Measurements from ENCODE around the gene ATP2B1. TPM values are rescaled to one million over a fixed set of nuclear protein-coding genes. Genes with fewer than 3 reads are reported as not detected.
A peak's percentile ranks its signal among the peaks of the same experiment; 100 is the strongest.

ATP2B1 gene
- total and polyA plus RNA-seq, 7 experiments from 2014 or later = 11.0 to 101 (median 43.3) TPM

GRCh38 chr12:89709157-89709994, 738 bp upstream of the ATP2B1 start:
- CTCF ChIA-PET = interaction anchor here (0.8 to 1.7 kb wide), 3 partner anchors 53 to 241 kb away, joined by 3 to 4 read pairs (median 4); no protein-coding TSS in a partner anchor
- intact Hi-C loops (cut with micrococcal nuclease) = loop anchor here (1.0 to 5.0 kb wide), 22 partner anchors 47 to 1674 kb away; partner anchors contain the start of genes CEP290 (in 2 of the 2), DUSP6 (in 2 of the 2), TMTC3 (in 2 of the 2) and POC1B (in 1 of the 2)
- Mint-ChIP-seq H3K4me1 (peaks cover 17 to 42% (median 37%) of the 10 kb centered on the region in 7 donors), H3K27me3 (peaks cover 0 to 54% (median 0%) of the 10 kb centered on the region in 5 donors), H3K27ac (peak overlapping the region; percentile 85 to 100 (median 95)), H3K9me3 (peaks cover 0 to 14% (median 0%) of the 10 kb centered on the region in 11 donors), H3K4me3 (peak overlapping the region; percentile 89 to 99 (median 93)), H3K36me3 (no peaks in the 10 kb centered on the region)
- Histone ChIP-seq H3K9me3 (ENCODE audit: control insufficient read depth in 2 of 3, low read length in 3 of 3) (peaks cover 0 to 4% (median 0%) of the 10 kb centered on the region in 3 experiments), H3K27me3 (ENCODE audit: control insufficient read depth in 2 of 2, insufficient read depth in 2 of 2, low read length in 2 of 2) (no peaks in the 10 kb centered on the region), H3K36me3 (ENCODE audit: control insufficient read depth in 2 of 3, insufficient read depth in 3 of 3, low read length in 3 of 3) (peaks cover 0 to 4% (median 0%) of the 10 kb centered on the region in 3 experiments), H3K4me3 (ENCODE audit: low read length) (peak overlapping the region; percentile 90), H3K4me1 (ENCODE audit: control insufficient read depth in 2 of 2, insufficient read depth in 2 of 2, low read length in 2 of 2) (peaks cover 11 to 21% of the 10 kb centered on the region in 2 donors), H3K27ac (ENCODE audit: low read depth, low read length) (peak overlapping the region; percentile 92)
- ATAC-seq (peak; percentile 85), DNase-seq (peak; percentile 94 to 99 (median 97))
- POLR2A ChIA-PET = interaction anchor here (0.6 to 2.5 kb wide), 27 partner anchors 9 to 1568 kb away, joined by 3 to 26 read pairs (median 4); partner anchors contain the start of genes CEP290 and GALNT4

DNA sequence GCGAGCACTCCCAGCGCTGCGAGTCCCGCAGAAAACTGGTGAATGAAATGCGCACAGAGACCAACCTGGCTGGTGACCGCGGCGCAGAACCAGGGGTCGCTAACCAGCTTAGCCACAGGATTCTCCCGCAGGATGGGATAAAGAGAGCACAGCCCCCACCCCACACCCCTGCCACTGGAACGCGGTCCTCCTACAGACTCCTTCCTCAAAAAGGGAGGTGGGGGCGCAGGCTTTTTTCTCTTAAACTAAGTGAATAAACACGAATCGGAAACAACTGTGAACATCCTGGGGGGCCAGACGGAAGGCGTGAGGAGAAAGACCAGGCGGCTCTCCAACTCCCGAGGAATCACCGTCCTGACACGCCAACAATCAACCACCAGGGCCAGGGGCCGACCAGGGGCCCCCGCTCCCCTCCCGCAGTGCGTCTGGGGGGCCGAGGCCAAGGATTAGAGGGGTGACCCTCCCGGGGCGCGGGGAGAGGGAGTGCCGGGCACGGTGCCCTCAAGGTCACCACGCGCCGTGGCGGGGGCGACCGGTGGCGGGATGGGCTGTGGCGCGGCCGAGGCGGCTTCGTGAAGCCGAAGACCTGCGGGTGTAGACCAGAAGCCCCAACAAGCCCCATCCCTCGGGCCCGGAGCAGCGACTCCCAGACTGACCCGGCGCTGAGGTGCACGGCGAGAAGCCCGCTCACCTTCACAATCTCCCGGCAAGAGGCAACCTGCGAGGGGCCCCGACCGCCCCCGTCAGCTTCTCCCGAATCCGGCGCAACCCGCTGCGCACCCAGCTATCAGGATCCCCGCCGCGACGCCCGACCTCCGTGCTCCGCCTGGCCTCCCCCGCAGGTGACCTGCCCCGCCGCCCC, 704 bp downstream of the ATP2B1 start:
- Histone ChIP-seq H3K4me1 (ENCODE audit: control insufficient read depth in 2 of 2, insufficient read depth in 2 of 2, low read length in 2 of 2) (peaks cover 11 to 32% of the 10 kb centered on the region in 2 donors), H3K4me3 (ENCODE audit: low read length) (peak overlapping the region; percentile 90), H3K27ac (ENCODE audit: low read depth, low read length) (peak overlapping the region; percentile 92), H3K27me3 (ENCODE audit: control insufficient read depth in 2 of 2, insufficient read depth in 2 of 2, low read length in 2 of 2) (no peaks in the 10 kb centered on the region), H3K9me3 (ENCODE audit: control insufficient read depth in 2 of 3, low read length in 3 of 3) (no peaks in the 10 kb centered on the region), H3K36me3 (ENCODE audit: control insufficient read depth in 2 of 3, insufficient read depth in 3 of 3, low read length in 3 of 3) (peaks cover 0 to 4% (median 0%) of the 10 kb centered on the region in 3 experiments)
- Mint-ChIP-seq H3K27me3 (peaks cover 0 to 47% (median 0%) of the 10 kb centered on the region in 5 donors), H3K36me3 (no peaks in the 10 kb centered on the region), H3K4me1 (peaks cover 27 to 56% (median 49%) of the 10 kb centered on the region in 7 donors), H3K27ac (peak overlapping the region; percentile 81 to 96 (median 94)), H3K9me3 (peaks cover 0 to 5% (median 0%) of the 10 kb centered on the region in 11 donors), H3K4me3 (peak overlapping the region; percentile 91 to 98 (median 96))
- DNase-seq (peak in 8 of 9 donors; percentile 13 to 53 (median 32)), ATAC-seq (no peak)
- CTCF ChIA-PET = interaction anchor here (0.7 kb wide), 1 partner anchor 62 kb away, joined by 3 read pairs; no protein-coding TSS in a partner anchor
- POLR2A ChIA-PET = interaction anchor here (1.1 to 2.5 kb wide), 9 partner anchors 9 to 1566 kb away, joined by 4 to 26 read pairs (median 7); partner anchors contain the start of genes CEP290 and GALNT4
- intact Hi-C loops (cut with micrococcal nuclease) = loop anchor here (2.0 to 5.0 kb wide), 12 partner anchors 45 to 691 kb away; no protein-coding TSS in a partner anchor

DNA sequence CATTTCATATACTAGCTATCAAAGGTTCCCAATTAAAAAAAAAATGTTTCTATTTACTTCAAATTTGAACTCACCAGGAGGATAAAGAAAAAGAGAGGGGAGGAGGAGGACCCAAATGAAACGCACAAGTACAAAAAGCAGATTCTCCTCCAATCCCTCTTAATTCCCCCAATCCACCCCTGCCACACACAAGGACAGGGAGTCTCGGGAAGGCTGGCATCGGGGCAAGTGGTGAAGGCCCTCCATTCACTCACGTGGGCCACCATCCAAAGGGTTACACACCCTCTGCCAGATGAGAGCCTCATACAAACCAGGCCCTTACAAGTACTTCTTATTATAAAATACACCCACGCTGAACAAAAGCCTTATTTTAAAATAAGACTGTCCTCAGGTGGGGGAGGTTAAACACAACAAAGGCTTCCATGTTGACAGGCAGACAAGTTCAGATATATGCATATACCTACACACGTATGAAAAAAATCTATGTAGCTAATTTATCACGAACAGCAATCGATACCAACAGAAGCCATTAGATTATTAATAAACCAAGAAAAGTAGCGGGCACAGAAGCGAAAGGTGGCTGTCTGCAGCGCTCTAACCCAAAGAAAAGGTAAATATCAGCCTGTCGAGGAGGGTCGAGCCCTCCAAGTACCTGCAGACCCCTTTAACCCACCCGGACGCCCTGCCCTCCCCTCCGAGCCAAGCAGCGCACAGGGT, 1.5 kb downstream of the ATP2B1 start:
- Histone ChIP-seq H3K4me1 (ENCODE audit: control insufficient read depth in 2 of 2, insufficient read depth in 2 of 2, low read length in 2 of 2) (peaks cover 16 to 32% of the 10 kb centered on the region in 2 donors), H3K9me3 (ENCODE audit: control insufficient read depth in 2 of 3, low read length in 3 of 3) (no peaks in the 10 kb centered on the region), H3K36me3 (ENCODE audit: control insufficient read depth in 2 of 3, insufficient read depth in 3 of 3, low read length in 3 of 3) (peaks cover 0 to 4% (median 0%) of the 10 kb centered on the region in 3 experiments), H3K4me3 (ENCODE audit: low read length) (peak overlapping the region; percentile 90), H3K27ac (ENCODE audit: low read depth, low read length) (peak overlapping the region; percentile 92), H3K27me3 (ENCODE audit: control insufficient read depth in 2 of 2, insufficient read depth in 2 of 2, low read length in 2 of 2) (no peaks in the 10 kb centered on the region)
- H3K4me1 Mint-ChIP-seq = peaks cover 28 to 62% (median 55%) of the 10 kb centered on the region in 7 donors
- no peak for ATAC-seq
- peaks cover 0 to 5% (median 0%) of the 10 kb centered on the region in 11 donors for H3K9me3 Mint-ChIP-seq
- H3K36me3 Mint-ChIP-seq = no peaks in the 10 kb centered on the region
- peak in 4 of 9 donors; percentile 3 to 29 (median 22) for DNase-seq
- peak overlapping the region; percentile 81 to 96 (median 94) for H3K27ac Mint-ChIP-seq
- POLR2A ChIA-PET = interaction anchor here (1.4 kb wide), 1 partner anchor 156 kb away, joined by 3 read pairs; no protein-coding TSS in a partner anchor
- H3K27me3 Mint-ChIP-seq = peaks cover 0 to 42% (median 0%) of the 10 kb centered on the region in 5 donors
- peak overlapping the region; percentile 91 to 98 (median 96) for H3K4me3 Mint-ChIP-seq
- CTCF ChIA-PET = interaction anchor here (0.5 to 0.7 kb wide), 2 partner anchors 61 to 396 kb away, joined by 3 read pairs; no protein-coding TSS in a partner anchor
- intact Hi-C loops (cut with micrococcal nuclease) = loop anchor here (2.0 to 5.0 kb wide), 10 partner anchors 44 to 690 kb away; no protein-coding TSS in a partner anchor

GRCh38 chr12:89706551-89706950, 2.1 kb downstream of the ATP2B1 start:
- H3K27ac Mint-ChIP-seq = peak overlapping the region in 8 of 9 donors; percentile 40 to 95 (median 88)
- Histone ChIP-seq H3K9me3 (ENCODE audit: control insufficient read depth in 2 of 3, low read length in 3 of 3) (no peaks in the 10 kb centered on the region), H3K4me3 (ENCODE audit: low read length) (peak overlapping the region; percentile 90), H3K36me3 (ENCODE audit: control insufficient read depth in 2 of 3, insufficient read depth in 3 of 3, low read length in 3 of 3) (peaks cover 0 to 4% (median 0%) of the 10 kb centered on the region in 3 experiments), H3K27me3 (ENCODE audit: control insufficient read depth in 2 of 2, insufficient read depth in 2 of 2, low read length in 2 of 2) (no peaks in the 10 kb centered on the region), H3K27ac (ENCODE audit: low read depth, low read length) (no peak overlapping the region), H3K4me1 (ENCODE audit: control insufficient read depth in 2 of 2, insufficient read depth in 2 of 2, low read length in 2 of 2) (peaks cover 16 to 35% of the 10 kb centered on the region in 2 donors)
- H3K4me3 Mint-ChIP-seq = peak overlapping the region; percentile 91 to 98 (median 96)
- CTCF ChIA-PET = interaction anchor here (0.7 kb wide), 1 partner anchor 9 kb away, joined by 3 read pairs; no protein-coding TSS in a partner anchor
- DNase-seq (no peak), ATAC-seq (no peak)
- POLR2A ChIA-PET = interaction anchor here (1.4 kb wide), 1 partner anchor 157 kb away, joined by 3 read pairs; no protein-coding TSS in a partner anchor
- peaks cover 0 to 37% (median 0%) of the 10 kb centered on the region in 5 donors for H3K27me3 Mint-ChIP-seq
- H3K9me3 Mint-ChIP-seq = peaks cover 0 to 5% (median 0%) of the 10 kb centered on the region in 11 donors
- H3K4me1 Mint-ChIP-seq = peaks cover 28 to 68% (median 58%) of the 10 kb centered on the region in 7 donors
- intact Hi-C loops (cut with micrococcal nuclease) = loop anchor here (2.0 to 5.0 kb wide), 10 partner anchors 44 to 689 kb away; no protein-coding TSS in a partner anchor
- no peaks in the 10 kb centered on the region for H3K36me3 Mint-ChIP-seq

DNA sequence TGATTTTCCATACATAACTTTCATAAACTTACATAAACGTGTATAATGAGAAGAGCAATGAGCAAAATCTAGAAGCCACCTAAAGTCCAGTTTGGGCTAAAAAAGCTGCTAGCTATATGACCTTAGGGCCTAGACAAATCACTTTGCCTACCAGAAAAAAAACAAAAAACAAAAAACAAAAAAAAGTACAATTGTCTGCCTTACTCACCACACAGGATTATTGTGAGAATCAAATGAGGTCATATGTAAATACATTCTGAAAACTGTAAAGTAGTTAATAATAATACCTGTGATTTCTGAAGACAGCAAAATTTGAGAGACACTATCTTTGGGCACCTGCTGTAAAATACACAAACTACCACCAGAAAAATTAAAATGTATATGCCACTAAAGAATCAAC, 4.2 kb downstream of the ATP2B1 start:
- ATAC-seq (no peak), DNase-seq (no peak)
- Histone ChIP-seq H3K36me3 (ENCODE audit: control insufficient read depth in 2 of 3, insufficient read depth in 3 of 3, low read length in 3 of 3) (no peaks in the 10 kb centered on the region), H3K27ac (ENCODE audit: low read depth, low read length) (no peak overlapping the region), H3K4me1 (ENCODE audit: control insufficient read depth in 2 of 2, insufficient read depth in 2 of 2, low read length in 2 of 2) (peaks cover 16 to 44% of the 10 kb centered on the region in 2 donors), H3K27me3 (ENCODE audit: control insufficient read depth in 2 of 2, insufficient read depth in 2 of 2, low read length in 2 of 2) (no peaks in the 10 kb centered on the region), H3K9me3 (ENCODE audit: control insufficient read depth in 2 of 3, low read length in 3 of 3) (no peaks in the 10 kb centered on the region), H3K4me3 (ENCODE audit: low read length) (no peak overlapping the region)
- ChIA-PET POLR2A (no interaction called here), CTCF (no interaction called here)
- Mint-ChIP-seq H3K4me1 (peaks cover 19 to 76% (median 64%) of the 10 kb centered on the region in 7 donors), H3K27ac (no peak overlapping the region), H3K4me3 (peak overlapping the region in 1 of 10 donors; percentile 39), H3K9me3 (peaks cover 0 to 3% (median 0%) of the 10 kb centered on the region in 11 donors), H3K27me3 (peaks cover 0 to 18% (median 0%) of the 10 kb centered on the region in 5 donors), H3K36me3 (peaks cover 0 to 2% (median 0%) of the 10 kb centered on the region in 5 donors)
- intact Hi-C loops (cut with micrococcal nuclease) = loop anchor here in 1 of 2 donors (2.0 kb wide), 1 partner anchor 14 kb away; no protein-coding TSS in a partner anchor
